ENCODE measurements around the gene SSH2.
A peak's percentile ranks its signal among the peaks of the same experiment; 100 is the strongest.
"Not testable (repeated sequence)": the region's sequence is repeated elsewhere in the genome, so short reads cannot be mapped to it uniquely, and the experiment has no call there.

Gene SSH2

DNA sequence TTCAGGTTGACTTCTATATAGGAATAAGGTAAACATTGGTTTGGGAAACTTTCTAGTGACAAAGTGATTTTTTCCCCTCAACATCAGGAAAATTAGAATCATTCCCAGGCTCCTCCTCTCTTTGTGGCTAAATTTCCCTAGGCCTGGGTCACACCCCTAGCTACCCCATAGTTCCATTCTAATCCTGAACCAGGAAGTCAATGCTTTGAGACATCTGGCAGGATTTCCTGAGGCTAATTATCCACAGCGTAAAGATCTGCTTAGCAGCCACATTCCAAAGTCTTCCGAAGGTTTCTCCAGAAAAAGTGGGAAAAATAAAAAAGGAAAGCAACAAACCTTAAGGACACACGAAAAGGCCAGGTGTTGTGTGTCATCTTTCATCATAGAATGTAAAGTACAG, 247.0 kb downstream of the SSH2 start:
- Histone ChIP-seq H3K4me1 (ENCODE audit: low read length) (peaks cover 11% of the 10 kb centered on the region), H3K27me3 (ENCODE audit: low read depth, low read length) (no peaks in the 10 kb centered on the region), H3K79me2 (ENCODE audit: low read length) (no peaks in the 10 kb centered on the region), H3K4me2 (ENCODE audit: low read length) (no peak overlapping the region), H3K9ac (ENCODE audit: low read length) (no peak overlapping the region), H3K9me3 (ENCODE audit: insufficient read depth, low read length) (no peaks in the 10 kb centered on the region), H2AFZ (ENCODE audit: low read depth, low read length) (no peak overlapping the region), H3K4me3 (ENCODE audit: low read length) (no peak overlapping the region), H3K36me3 (replicated peaks; ENCODE audit: low read depth, low read length) (no peaks in the 10 kb centered on the region), H4K20me1 (ENCODE audit: insufficient read depth, low read length) (no peaks in the 10 kb centered on the region), H3K27ac (ENCODE audit: low read length) (no peak overlapping the region)
- TF ChIP-seq EZH2phosphoT487 (IDR thresholded peaks at IDR 0.05; ENCODE audit: low read depth) (no peak), CTCF (IDR thresholded peaks at IDR 0.05; ENCODE audit: low read depth, low read length) (no peak)

- no peaks in the 10 kb centered on the region for H4K20me1 ChIP-seq (ENCODE audit: insufficient read depth, low read length)
- H3K4me1 ChIP-seq (ENCODE audit: low read length) = peaks cover 17% of the 10 kb centered on the region
- TF ChIP-seq EZH2phosphoT487 (IDR thresholded peaks at IDR 0.05; ENCODE audit: low read depth) (no peak), CTCF (IDR thresholded peaks at IDR 0.05; ENCODE audit: low read depth, low read length) (0 out of 2 replicates have a peak, but pooled peaks have one; percentile 9)
- H2AFZ ChIP-seq (ENCODE audit: low read depth, low read length) = no peak overlapping the region
- H3K36me3 ChIP-seq (replicated peaks; ENCODE audit: low read depth, low read length) = no peaks in the 10 kb centered on the region
- H3K9me3 ChIP-seq (ENCODE audit: insufficient read depth, low read length) = no peaks in the 10 kb centered on the region
- H3K9ac ChIP-seq (ENCODE audit: low read length) = no peak overlapping the region
- H3K27me3 ChIP-seq (ENCODE audit: low read depth, low read length) = no peaks in the 10 kb centered on the region
- H3K27ac ChIP-seq (ENCODE audit: low read length) = no peak overlapping the region
- H3K79me2 ChIP-seq (ENCODE audit: low read length) = no peaks in the 10 kb centered on the region
- H3K4me3 ChIP-seq (ENCODE audit: low read length) = no peak overlapping the region
- peak overlapping the region; percentile 21 for H3K4me2 ChIP-seq (ENCODE audit: low read length)
Measured at GRCh38 chr17:29682054-29682453, 248.0 kb downstream of the SSH2 start.

DNA sequence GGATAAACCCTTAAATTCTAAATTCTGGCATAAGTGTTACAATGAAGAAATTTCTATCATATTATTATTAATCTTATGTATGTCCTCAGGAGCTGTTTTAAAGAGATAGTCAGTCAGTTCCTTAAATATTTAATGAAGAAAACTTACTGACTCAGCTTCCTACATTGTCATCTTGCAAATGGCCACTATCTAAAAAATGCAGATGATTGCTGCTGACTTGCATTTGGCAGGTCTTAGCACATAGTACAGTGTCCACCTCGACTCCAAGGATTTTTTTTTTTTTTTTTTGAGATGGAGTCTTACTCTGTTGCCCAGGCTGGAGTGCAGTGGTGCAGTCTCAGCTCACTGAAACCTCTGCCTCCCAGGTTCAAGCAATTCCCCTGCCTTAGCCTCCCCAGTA, 252.2 kb downstream of the SSH2 start:
- TF ChIP-seq CTCF (IDR thresholded peaks at IDR 0.05; ENCODE audit: low read depth, low read length) = no peak
- no peak for TF ChIP-seq EZH2phosphoT487 (IDR thresholded peaks at IDR 0.05; ENCODE audit: low read depth)
- no peaks in the 10 kb centered on the region for H3K27me3 ChIP-seq (ENCODE audit: low read depth, low read length)
- H3K27ac ChIP-seq (ENCODE audit: low read length) = no peak overlapping the region
- H3K79me2 ChIP-seq (ENCODE audit: low read length) = no peaks in the 10 kb centered on the region
- H3K36me3 ChIP-seq (replicated peaks; ENCODE audit: low read depth, low read length) = no peaks in the 10 kb centered on the region
- no peaks in the 10 kb centered on the region for H3K9me3 ChIP-seq (ENCODE audit: insufficient read depth, low read length)
- H3K4me2 ChIP-seq (ENCODE audit: low read length) = no peak overlapping the region
- H3K9ac ChIP-seq (ENCODE audit: low read length) = no peak overlapping the region
- no peak overlapping the region for H2AFZ ChIP-seq (ENCODE audit: low read depth, low read length)
- no peak overlapping the region for H3K4me3 ChIP-seq (ENCODE audit: low read length)
- H3K4me1 ChIP-seq (ENCODE audit: low read length) = peaks cover 23% of the 10 kb centered on the region
- no peaks in the 10 kb centered on the region for H4K20me1 ChIP-seq (ENCODE audit: insufficient read depth, low read length)

- H2AFZ ChIP-seq (ENCODE audit: low read depth, low read length) = no peak overlapping the region
- H3K9ac ChIP-seq (ENCODE audit: low read length) = no peak overlapping the region
- H3K4me3 ChIP-seq (ENCODE audit: low read length) = no peak overlapping the region
- no peak for TF ChIP-seq CTCF (IDR thresholded peaks at IDR 0.05; ENCODE audit: low read depth, low read length)
- TF ChIP-seq EZH2phosphoT487 (IDR thresholded peaks at IDR 0.05; ENCODE audit: low read depth) = no peak
- H3K27me3 ChIP-seq (ENCODE audit: low read depth, low read length) = no peaks in the 10 kb centered on the region
- no peak overlapping the region for H3K4me2 ChIP-seq (ENCODE audit: low read length)
- H3K36me3 ChIP-seq (replicated peaks; ENCODE audit: low read depth, low read length) = no peaks in the 10 kb centered on the region
- no peaks in the 10 kb centered on the region for H4K20me1 ChIP-seq (ENCODE audit: insufficient read depth, low read length)
- peaks cover 19% of the 10 kb centered on the region for H3K4me1 ChIP-seq (ENCODE audit: low read length)
- H3K79me2 ChIP-seq (ENCODE audit: low read length) = no peaks in the 10 kb centered on the region
- no peak overlapping the region for H3K27ac ChIP-seq (ENCODE audit: low read length)
- no peaks in the 10 kb centered on the region for H3K9me3 ChIP-seq (ENCODE audit: insufficient read depth, low read length)
Measured at GRCh38 chr17:29677221-29677791, 252.7 kb downstream of the SSH2 start.

DNA sequence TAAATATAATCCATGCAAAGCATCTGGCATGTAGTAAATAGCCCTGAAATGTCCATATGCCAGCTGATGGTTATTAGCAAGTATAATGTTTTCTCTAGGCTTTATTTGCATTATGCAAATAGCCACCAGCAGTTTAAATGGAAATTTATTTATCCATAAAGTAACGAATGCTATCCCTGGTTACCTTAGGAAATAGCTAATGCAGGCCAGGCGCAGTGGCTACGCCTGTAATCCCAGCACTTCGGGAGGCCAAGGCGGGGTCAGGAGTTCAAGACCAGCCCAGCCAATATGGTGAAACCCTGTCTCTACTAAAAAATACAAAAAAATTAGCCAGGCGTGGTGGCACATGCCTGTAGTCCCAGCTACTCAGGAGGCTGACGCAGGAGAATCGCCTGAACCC, 254.1 kb downstream of the SSH2 start:
- not testable (repeated sequence) for H2AFZ ChIP-seq (ENCODE audit: low read depth, low read length); H3K9me3 ChIP-seq (ENCODE audit: insufficient read depth, low read length); H3K79me2 ChIP-seq (ENCODE audit: low read length); H3K9ac ChIP-seq (ENCODE audit: low read length); H4K20me1 ChIP-seq (ENCODE audit: insufficient read depth, low read length); H3K4me2 ChIP-seq (ENCODE audit: low read length); H3K27ac ChIP-seq (ENCODE audit: low read length); H3K36me3 ChIP-seq (replicated peaks; ENCODE audit: low read depth, low read length); H3K27me3 ChIP-seq (ENCODE audit: low read depth, low read length); H3K4me3 ChIP-seq (ENCODE audit: low read length)
- H3K4me1 ChIP-seq (ENCODE audit: low read length) = peaks cover 12% of the 10 kb centered on the region

Measured in OCI-LY3 (cell line).